Nasal cavity respiratory epithelium epithelial cell of viscerocranial mucosa (primary cell): ENCODE data around the gene EID2B. TPM values are rescaled to one million over a fixed set of nuclear protein-coding genes. Genes with fewer than 3 reads are reported as not detected.

Experiments used
- total RNA-seq: library from RNA; depleted of rRNA; stranded (reverse); fragments of >200 nt; gene quantifications from 2 replicates; pipeline ENCODE4 v1.2.3, GENCODE V29; 2014

Gene EID2B, protein sequence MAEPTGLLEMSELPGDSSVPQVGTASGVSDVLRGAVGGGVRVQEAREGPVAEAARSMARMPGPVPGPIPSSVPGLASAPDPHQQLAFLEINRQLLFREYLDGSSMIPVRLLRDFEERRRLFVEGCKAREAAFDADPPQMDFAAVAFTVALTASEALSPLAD
- 0.71 and 1.0 TPM in 2 replicates for total RNA-seq

DNA sequence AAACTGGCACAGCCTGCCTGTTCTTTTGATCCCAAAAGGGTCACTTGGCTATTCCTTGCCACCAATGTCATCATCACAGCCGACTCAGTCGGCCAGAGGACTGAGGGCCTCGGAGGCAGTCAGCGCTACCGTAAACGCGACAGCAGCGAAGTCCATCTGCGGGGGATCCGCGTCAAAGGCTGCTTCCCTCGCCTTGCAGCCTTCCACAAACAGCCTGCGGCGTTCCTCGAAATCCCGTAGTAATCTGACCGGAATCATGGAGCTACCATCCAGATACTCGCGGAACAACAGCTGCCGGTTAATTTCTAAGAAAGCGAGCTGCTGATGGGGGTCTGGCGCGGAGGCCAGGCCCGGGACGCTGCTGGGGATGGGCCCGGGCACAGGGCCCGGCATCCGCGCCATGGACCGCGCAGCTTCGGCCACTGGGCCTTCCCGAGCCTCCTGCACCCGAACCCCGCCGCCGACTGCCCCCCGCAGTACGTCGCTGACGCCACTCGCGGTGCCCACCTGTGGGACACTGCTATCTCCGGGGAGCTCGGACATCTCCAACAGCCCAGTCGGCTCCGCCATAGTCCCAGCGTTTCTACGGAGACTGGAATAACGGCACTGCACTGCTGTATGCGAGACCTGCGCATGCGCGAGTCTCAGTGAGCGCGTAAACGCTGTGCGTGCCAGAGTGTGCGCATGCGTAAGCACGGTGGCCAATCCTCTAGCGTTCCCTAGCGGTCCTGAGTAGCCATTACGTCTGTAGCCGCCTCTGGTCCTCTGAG lies at the start of gene EID2B:
TSS of gene EID2B (minus strand) at position 620 of the 770 bp plus-strand sequence. CDS start at position 570, 50 bp downstream.

DNA sequence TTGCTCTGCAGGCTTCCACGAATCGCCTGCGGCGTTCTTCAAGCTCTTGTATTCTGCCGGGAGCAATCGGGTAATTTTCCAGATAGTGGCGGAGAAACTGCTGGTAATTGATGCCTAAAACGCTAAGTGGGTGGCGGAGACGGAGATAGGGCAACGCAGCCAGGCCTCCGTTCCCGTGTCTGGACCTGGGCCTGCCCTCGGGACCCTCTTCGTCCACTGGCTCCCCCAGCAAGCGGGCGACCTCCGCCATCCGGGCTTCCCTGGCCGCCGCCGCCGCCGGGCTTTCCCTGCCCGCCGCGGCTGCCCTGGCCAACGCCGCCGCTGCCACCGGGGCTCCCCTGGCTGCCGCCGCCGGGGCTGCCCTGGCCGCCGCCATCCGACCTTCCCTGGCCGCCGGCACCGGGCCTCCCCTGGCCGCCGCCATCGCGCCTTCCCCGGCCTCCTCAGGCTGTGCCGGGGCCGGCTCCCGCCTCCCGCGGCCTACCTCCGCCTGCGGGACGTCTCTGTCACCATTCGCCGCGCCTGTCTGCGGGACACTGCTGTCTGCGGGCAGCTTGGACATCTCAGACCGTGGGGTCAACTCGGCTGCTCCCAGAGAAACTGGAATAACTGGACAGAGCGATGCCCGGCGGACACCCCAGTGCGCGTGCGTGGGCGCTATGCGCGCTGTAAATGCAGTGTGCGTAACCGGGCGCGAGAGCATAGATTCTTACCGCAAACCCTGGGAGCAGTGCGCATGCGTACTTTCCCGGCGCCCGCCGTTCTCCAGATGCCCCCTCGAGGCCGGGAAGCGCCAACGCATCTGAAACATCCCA lies 7.1 kb upstream of the EID2B start, which contains the start of gene EID2:
TSS of gene EID2 (minus strand) at position 644 of the 815 bp plus-strand sequence. CDS start at position 562, 82 bp downstream.

DNA sequence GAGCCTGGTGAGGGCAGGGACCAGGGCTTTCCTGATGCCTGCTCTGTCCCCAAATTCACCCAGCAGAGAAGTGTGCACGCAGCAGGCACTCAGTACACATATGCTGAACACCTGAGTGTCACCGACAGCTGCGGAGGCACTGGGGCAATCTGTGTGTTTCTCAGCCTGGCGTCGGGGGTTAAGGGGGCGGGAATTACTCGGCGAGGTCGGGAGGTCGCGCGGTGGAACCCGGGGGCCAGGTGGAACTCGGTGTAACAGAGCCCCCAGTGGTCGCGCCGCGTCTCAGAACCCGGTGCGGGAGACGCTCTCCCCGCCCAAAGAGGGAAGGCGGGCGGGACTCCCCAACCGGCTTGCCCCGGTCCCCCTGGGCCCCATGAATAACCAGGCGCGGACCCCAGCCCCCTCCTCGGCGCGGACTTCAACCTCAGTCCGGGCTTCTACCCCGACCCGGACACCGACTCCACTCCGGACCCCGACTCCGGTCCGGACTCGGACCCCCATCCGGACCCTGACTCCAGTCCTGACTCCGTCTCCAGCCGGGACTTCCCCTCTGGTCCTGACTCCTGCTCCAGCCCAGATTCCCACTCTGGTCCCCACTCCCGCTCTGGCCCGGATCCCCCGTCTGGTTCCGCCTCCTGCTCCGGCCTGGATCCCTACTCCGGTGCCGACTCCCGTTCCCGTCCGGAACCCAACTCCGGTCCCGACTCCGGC lies 17.7 kb downstream of the EID2B start, which contains the start of gene SELENOV:
TSS of gene SELENOV (plus strand) at position 300 of the 711 bp plus-strand sequence. CDS start at position 374, 74 bp downstream.

DNA sequence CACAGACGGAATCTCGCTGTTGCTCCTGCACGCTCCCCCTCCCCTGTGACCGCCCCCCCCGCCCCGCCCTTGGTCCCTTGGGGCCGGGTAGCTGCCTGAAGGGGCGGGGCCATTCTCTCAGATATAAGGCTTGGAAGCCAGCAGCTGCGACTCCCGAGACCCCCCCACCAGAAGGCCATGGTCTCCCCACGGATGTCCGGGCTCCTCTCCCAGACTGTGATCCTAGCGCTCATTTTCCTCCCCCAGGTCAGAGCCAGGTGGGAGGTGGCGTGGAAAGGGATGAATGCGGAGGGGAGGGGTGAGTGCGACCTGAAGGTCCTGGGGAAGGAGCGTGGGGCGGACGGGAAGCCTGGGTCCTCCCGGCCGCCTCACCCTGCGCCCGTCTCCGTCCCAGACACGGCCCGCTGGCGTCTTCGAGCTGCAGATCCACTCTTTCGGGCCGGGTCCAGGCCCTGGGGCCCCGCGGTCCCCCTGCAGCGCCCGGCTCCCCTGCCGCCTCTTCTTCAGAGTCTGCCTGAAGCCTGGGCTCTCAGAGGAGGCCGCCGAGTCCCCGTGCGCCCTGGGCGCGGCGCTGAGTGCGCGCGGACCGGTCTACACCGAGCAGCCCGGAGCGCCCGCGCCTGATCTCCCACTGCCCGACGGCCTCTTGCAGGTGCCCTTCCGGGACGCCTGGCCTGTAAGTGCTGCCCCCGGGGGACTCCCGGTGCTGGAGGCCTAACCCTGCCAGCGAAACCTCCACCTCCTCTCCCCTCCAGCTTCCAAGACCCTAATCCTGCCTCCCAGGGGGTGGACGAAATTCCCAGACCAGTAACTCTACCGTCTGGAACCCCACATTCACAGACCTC lies 33.6 kb downstream of the EID2B start, which contains the start of gene DLL3:
TSS of gene DLL3 (plus strand) at position 150 of the 845 bp plus-strand sequence. CDS start at position 178, 28 bp downstream.

Other genes starting within 250 kb of the EID2B start
- gene IFNL1, start 236.4 kb downstream of the EID2B start, total RNA-seq, result not detected in 2 replicates
- under 0.01 and 0.28 TPM in 2 replicates for gene LRFN1, start 212.0 kb downstream of the EID2B start, total RNA-seq
- gene GMFG, start 196.8 kb downstream of the EID2B start, total RNA-seq, result not detected in 2 replicates
- gene SAMD4B, start 190.4 kb downstream of the EID2B start, total RNA-seq, result 27.7 and 86.7 TPM in 2 replicates
- gene PAF1, start 141.7 kb downstream of the EID2B start, total RNA-seq, result 36.4 and 40.0 TPM in 2 replicates
- 13.7 TPM in 2 replicates for gene MED29, start 141.5 kb downstream of the EID2B start, total RNA-seq
- gene ZFP36, start 126.0 kb downstream of the EID2B start, total RNA-seq, result 6.5 and 14.8 TPM in 2 replicates
- gene PLEKHG2, start 120.2 kb downstream of the EID2B start, total RNA-seq, result 4.8 and 20.1 TPM in 2 replicates
- 143 and 397 TPM in 2 replicates for gene RPS16, start 96.9 kb downstream of the EID2B start, total RNA-seq
- gene SUPT5H, start 87.3 kb downstream of the EID2B start, total RNA-seq, result 39.0 and 69.6 TPM in 2 replicates
- 52.6 and 82.4 TPM in 2 replicates for gene TIMM50, start 52.0 kb downstream of the EID2B start, total RNA-seq
- 0.07 and 0.34 TPM in 2 replicates for gene DLL3, start 33.9 kb downstream of the EID2B start, total RNA-seq
- not detected in 2 replicates for gene SELENOV, start 17.7 kb downstream of the EID2B start, total RNA-seq
- 5.4 and 8.5 TPM in 2 replicates for gene EID2, start 7.3 kb upstream of the EID2B start, total RNA-seq
- gene LGALS13, start 69.7 kb upstream of the EID2B start, total RNA-seq, result not detected in 2 replicates
- not detected in 2 replicates for gene LGALS16, start 123.1 kb upstream of the EID2B start, total RNA-seq
- gene LGALS14, start 171.6 kb upstream of the EID2B start, total RNA-seq, result not detected in 2 replicates
- gene CLC, start 205.2 kb upstream of the EID2B start, total RNA-seq, result not detected in 2 replicates
- not detected in 2 replicates for gene LEUTX, start 246.0 kb upstream of the EID2B start, total RNA-seq